ENCODE results near the gene TMEM131L. TPM values are rescaled to one million over a fixed set of nuclear protein-coding genes. Genes with fewer than 3 reads are reported as not detected.

The TMEM131L gene
- polyA plus RNA-seq, 1 experiment = 6.0 TPM

- POLR2A ChIA-PET = no interaction called here
- no peak for TF ChIP-seq CTCF (IDR thresholded peaks at IDR 0.05; ENCODE audit: insufficient read depth, low read depth, low read length)
Observed at GRCh38 chr4:153527690-153528089, 61.5 kb downstream of the TMEM131L start.

GRCh38 chr4:153528705-153529485, 62.7 kb downstream of the TMEM131L start:
- no peak for TF ChIP-seq CTCF (IDR thresholded peaks at IDR 0.05; ENCODE audit: insufficient read depth, low read depth, low read length)
- ChIA-PET POLR2A (no interaction called here), CTCF (interaction anchor here (2.4 kb wide), 1 partner anchor 43 kb away, joined by 5 read pairs; no protein-coding TSS in a partner anchor)
- H3K4me3 ChIP-seq (ENCODE audit: low read depth, low read length) = no peak overlapping the region
- H3K36me3 ChIP-seq (ENCODE audit: control insufficient read depth, insufficient read depth, low read length) = no peaks in the 10 kb centered on the region
- no peaks in the 10 kb centered on the region for H3K27me3 ChIP-seq (ENCODE audit: control insufficient read depth, insufficient read depth, low read length)
- DNase-seq (ENCODE audit: low read depth) = no peak

More at GRCh38 chr4:153527690-153528089, 61.5 kb downstream of the TMEM131L start:
- H3K4me3 ChIP-seq (ENCODE audit: low read depth, low read length) = no peak overlapping the region
- no peaks in the 10 kb centered on the region for H3K27me3 ChIP-seq (ENCODE audit: control insufficient read depth, insufficient read depth, low read length)
- DNase-seq (ENCODE audit: low read depth) = no peak
- CTCF ChIA-PET = interaction anchor here (0.8 to 1.8 kb wide), 3 partner anchors 11 to 182 kb away, joined by 3 to 4 read pairs (median 4); no protein-coding TSS in a partner anchor
- H3K36me3 ChIP-seq (ENCODE audit: control insufficient read depth, insufficient read depth, low read length) = no peaks in the 10 kb centered on the region

GRCh38 chr4:153529646-153530045, 63.5 kb downstream of the TMEM131L start:
- no peak for TF ChIP-seq CTCF (IDR thresholded peaks at IDR 0.05; ENCODE audit: insufficient read depth, low read depth, low read length)
- no peaks in the 10 kb centered on the region for H3K27me3 ChIP-seq (ENCODE audit: control insufficient read depth, insufficient read depth, low read length)
- no peaks in the 10 kb centered on the region for H3K36me3 ChIP-seq (ENCODE audit: control insufficient read depth, insufficient read depth, low read length)
- ChIA-PET POLR2A (no interaction called here), CTCF (interaction anchor here (2.4 kb wide), 1 partner anchor 43 kb away, joined by 5 read pairs; no protein-coding TSS in a partner anchor)
- H3K4me3 ChIP-seq (ENCODE audit: low read depth, low read length) = no peak overlapping the region
- DNase-seq (ENCODE audit: low read depth) = no peak

- CTCF ChIA-PET = interaction anchor here (0.6 to 2.4 kb wide), 5 partner anchors 12 to 92 kb away, joined by 3 to 5 read pairs (median 4); no protein-coding TSS in a partner anchor
Observed at GRCh38 chr4:153530284-153530999, 64.3 kb downstream of the TMEM131L start.

More at GRCh38 chr4:153530284-153530999, 64.3 kb downstream of the TMEM131L start:
- DNase-seq (ENCODE audit: low read depth) = no peak
- POLR2A ChIA-PET = no interaction called here
- TF ChIP-seq CTCF (IDR thresholded peaks at IDR 0.05; ENCODE audit: insufficient read depth, low read depth, low read length) = no peak
- no peaks in the 10 kb centered on the region for H3K27me3 ChIP-seq (ENCODE audit: control insufficient read depth, insufficient read depth, low read length)
- no peak overlapping the region for H3K4me3 ChIP-seq (ENCODE audit: low read depth, low read length)
- H3K36me3 ChIP-seq (ENCODE audit: control insufficient read depth, insufficient read depth, low read length) = no peaks in the 10 kb centered on the region
